NB4 (cell line): ENCODE measurements around the gene AVL9.

Source experiments
- MYC ChIP-seq: IDR thresholded peaks from 2 replicates; pipeline ENCODE4 v1.6.1; 2011; ENCODE audit warnings: low read depth, low read length
- POLR2A ChIP-seq: IDR thresholded peaks from 2 replicates; pipeline ENCODE4 v1.6.1; 2011; ENCODE audit warnings: mild to moderate bottlenecking; ENCODE audit not compliant: insufficient read length; ENCODE audit errors: extremely low read depth
- TF ChIP-seq, protein P1 (sequence below): IDR thresholded peaks from one replicate; pipeline ENCODE4 v1.5.1; 2012; ENCODE audit warnings: low read depth, low read length
- TF ChIP-seq, protein P2 (sequence below): IDR thresholded peaks from 2 replicates; pipeline ENCODE4 v1.6.1; 2011; ENCODE audit warnings: low read depth, low read length

DNA sequence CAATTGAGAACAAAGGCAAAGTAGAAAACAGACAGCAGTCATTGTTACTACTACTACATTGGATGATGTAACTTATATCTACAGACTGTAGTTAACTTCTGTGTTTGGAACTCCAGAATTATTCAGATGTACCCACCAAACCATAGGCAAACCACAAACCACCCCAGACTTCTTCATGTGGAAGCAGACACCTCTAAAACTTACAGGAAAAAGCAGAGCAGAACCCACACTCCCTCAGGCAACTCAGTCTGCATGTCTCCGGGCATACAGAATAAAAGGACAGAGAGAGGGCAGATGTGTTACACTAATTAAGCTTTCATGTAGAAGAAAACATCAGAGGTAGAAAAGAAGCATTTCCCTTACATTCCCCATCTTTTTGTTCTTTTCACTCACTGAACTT lies 14.1 kb upstream of the AVL9 start:
- TF ChIP-seq, protein P1, sequence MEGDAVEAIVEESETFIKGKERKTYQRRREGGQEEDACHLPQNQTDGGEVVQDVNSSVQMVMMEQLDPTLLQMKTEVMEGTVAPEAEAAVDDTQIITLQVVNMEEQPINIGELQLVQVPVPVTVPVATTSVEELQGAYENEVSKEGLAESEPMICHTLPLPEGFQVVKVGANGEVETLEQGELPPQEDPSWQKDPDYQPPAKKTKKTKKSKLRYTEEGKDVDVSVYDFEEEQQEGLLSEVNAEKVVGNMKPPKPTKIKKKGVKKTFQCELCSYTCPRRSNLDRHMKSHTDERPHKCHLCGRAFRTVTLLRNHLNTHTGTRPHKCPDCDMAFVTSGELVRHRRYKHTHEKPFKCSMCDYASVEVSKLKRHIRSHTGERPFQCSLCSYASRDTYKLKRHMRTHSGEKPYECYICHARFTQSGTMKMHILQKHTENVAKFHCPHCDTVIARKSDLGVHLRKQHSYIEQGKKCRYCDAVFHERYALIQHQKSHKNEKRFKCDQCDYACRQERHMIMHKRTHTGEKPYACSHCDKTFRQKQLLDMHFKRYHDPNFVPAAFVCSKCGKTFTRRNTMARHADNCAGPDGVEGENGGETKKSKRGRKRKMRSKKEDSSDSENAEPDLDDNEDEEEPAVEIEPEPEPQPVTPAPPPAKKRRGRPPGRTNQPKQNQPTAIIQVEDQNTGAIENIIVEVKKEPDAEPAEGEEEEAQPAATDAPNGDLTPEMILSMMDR, result no peak
- TF ChIP-seq, protein P2, sequence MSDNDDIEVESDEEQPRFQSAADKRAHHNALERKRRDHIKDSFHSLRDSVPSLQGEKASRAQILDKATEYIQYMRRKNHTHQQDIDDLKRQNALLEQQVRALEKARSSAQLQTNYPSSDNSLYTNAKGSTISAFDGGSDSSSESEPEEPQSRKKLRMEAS, result no peak
- no peak for TF ChIP-seq POLR2A
- TF ChIP-seq MYC, result no peak
